ENCODE measurements around the gene SYNE1.

DNA sequence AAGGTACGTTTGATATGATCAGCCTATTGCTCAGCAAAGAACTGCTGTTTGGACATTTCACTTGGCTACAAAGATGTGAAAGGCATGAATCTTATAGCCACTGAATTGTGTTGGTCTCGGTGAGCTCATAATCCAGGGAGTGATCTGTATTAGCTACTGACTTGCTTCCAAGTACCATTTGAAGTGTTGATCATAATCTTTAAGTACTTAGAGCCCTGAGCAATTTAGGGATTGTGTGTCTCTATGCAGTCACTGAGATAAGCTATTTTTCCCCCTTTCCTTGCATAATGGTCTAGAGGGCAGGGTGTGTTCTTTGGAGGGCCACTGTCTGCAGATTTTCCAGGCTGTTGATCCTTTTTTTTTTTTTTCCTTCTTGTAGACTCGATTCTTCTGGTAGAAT, 436.0 kb downstream of the SYNE1 start:
- TF ChIP-seq, protein P1, sequence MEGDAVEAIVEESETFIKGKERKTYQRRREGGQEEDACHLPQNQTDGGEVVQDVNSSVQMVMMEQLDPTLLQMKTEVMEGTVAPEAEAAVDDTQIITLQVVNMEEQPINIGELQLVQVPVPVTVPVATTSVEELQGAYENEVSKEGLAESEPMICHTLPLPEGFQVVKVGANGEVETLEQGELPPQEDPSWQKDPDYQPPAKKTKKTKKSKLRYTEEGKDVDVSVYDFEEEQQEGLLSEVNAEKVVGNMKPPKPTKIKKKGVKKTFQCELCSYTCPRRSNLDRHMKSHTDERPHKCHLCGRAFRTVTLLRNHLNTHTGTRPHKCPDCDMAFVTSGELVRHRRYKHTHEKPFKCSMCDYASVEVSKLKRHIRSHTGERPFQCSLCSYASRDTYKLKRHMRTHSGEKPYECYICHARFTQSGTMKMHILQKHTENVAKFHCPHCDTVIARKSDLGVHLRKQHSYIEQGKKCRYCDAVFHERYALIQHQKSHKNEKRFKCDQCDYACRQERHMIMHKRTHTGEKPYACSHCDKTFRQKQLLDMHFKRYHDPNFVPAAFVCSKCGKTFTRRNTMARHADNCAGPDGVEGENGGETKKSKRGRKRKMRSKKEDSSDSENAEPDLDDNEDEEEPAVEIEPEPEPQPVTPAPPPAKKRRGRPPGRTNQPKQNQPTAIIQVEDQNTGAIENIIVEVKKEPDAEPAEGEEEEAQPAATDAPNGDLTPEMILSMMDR (IDR thresholded peaks at IDR 0.05): no peak
- TF ChIP-seq POLR2A (IDR thresholded peaks at IDR 0.05): no peak
- TF ChIP-seq EP300 (IDR thresholded peaks at IDR 0.05): no peak

Data from ovary (tissue), 3 donors.